ENCODE measurements around the gene USH1C.

Gene USH1C

GRCh38 chr11:17541330-17541885, 2.8 kb downstream of the USH1C start:
- DNase-seq (ENCODE audit: low read depth): no peak
- TF ChIP-seq CTCF (conservative IDR thresholded peaks at IDR 0.05; ENCODE audit: low read depth, low read length): no peak
- no peak overlapping the region for H3K4me3 ChIP-seq (ENCODE audit: low read depth, low read length)

GRCh38 chr11:17540807-17541206, 3.4 kb downstream of the USH1C start:
- H3K4me3 ChIP-seq (ENCODE audit: low read depth, low read length): no peak overlapping the region
- no peak for DNase-seq (ENCODE audit: low read depth)
- no peak for TF ChIP-seq CTCF (conservative IDR thresholded peaks at IDR 0.05; ENCODE audit: low read depth, low read length)

DNA sequence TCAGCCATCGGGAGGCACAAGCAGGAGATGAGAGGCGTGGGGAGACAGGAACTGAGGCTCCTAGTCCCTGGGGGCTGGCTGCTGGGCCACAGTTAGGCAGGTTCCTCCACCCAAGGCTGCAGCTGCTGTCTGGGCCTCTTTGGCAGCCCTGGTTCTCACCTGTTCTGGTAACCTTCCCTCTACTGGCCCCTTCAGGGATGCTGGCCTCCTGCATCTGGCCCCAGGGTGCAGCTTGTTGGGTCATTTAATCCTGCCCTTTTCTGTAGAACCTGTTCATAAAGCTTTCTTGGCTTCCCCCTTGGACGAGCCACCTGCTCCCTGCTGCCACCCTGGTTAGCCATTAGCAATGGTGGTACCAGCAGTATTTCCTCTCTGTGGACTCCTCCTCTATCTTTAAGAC, 5.5 kb downstream of the USH1C start:
- H3K4me3 ChIP-seq (ENCODE audit: low read depth, low read length): no peak overlapping the region
- no peak for DNase-seq (ENCODE audit: low read depth)
- no peak for TF ChIP-seq CTCF (conservative IDR thresholded peaks at IDR 0.05; ENCODE audit: low read depth, low read length)

- no peak for DNase-seq (ENCODE audit: low read depth)
- H3K4me3 ChIP-seq (ENCODE audit: low read depth, low read length): no peak overlapping the region
- no peak for TF ChIP-seq CTCF (conservative IDR thresholded peaks at IDR 0.05; ENCODE audit: low read depth, low read length)
Observed at GRCh38 chr11:17538054-17538453, 6.2 kb downstream of the USH1C start.

DNA sequence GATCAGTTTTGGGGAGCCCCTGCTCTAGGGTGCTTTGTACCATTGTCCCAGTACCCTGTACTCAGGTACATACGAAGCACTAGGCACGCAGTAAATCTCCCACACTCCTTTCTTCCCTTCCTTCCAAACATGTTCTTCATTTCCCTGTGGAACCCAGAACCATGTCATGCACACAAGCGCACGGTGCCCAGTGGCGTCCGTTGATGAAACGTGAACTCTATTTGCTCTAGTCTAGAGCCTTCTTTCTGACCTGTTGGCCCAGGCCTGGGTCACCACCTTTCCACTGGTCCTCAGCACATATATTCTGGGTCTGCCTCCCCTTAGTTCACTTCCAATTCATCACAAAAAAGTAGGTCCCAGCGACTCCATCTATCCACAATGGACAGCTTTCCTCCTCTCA, 7.0 kb downstream of the USH1C start:
- no peak for DNase-seq (ENCODE audit: low read depth)
- no peak overlapping the region for H3K4me3 ChIP-seq (ENCODE audit: low read depth, low read length)
- no peak for TF ChIP-seq CTCF (conservative IDR thresholded peaks at IDR 0.05; ENCODE audit: low read depth, low read length)

DNA sequence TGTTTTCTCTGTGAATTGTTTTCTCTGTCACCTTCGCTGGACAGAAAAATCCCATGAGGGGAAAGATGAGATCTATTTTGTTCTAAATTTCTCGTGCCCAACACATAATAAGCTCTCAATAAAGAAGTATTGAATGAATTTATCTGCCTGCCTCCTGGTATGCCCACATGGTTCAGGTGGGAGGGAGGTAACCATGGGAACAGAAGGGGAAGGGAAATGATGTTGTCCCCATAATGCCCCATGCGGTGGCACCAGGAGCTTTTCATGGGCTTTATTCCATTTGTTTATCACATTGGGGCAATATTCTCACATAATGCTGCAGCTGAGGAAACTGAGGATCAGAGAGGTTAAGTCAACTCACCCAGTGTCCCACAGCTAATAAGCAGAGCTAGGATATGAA, 8.7 kb downstream of the USH1C start:
- no peak for TF ChIP-seq CTCF (conservative IDR thresholded peaks at IDR 0.05; ENCODE audit: low read depth, low read length)
- no peak overlapping the region for H3K4me3 ChIP-seq (ENCODE audit: low read depth, low read length)
- DNase-seq (ENCODE audit: low read depth): no peak

DNA sequence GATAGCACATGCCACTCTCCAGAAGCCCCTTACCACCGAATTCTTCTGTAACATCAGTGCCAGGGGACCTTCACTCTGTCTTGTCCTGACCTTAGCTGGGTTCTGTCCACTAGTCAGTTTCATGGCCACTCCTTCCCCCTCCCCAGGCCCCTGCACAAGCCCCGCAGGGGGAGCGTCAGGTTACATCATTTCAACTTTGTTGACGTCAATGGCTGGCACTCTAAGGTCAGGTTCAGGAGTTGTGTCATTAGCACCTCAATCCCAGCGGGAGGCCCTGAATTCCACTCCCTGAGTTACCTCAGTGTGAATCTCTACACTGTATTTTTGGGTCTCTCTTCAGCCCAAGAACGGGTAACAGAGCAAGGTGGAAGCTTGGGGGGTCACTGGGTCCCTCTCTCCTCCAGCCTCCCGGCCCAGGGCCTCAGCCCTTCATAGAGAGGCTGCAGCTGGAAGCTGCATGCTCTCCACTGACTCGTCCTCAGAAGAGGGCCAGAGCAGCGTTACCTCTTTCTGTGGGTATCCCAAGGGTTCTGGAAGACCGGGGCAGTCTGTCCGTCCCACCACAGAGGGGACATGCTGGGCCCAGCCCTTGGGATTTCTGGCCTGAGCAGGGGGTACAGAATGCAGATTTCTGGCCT, 10.3 kb downstream of the USH1C start:
- peak; percentile 13 for DNase-seq (ENCODE audit: low read depth)
- no peak for TF ChIP-seq CTCF (conservative IDR thresholded peaks at IDR 0.05; ENCODE audit: low read depth, low read length)
- H3K4me3 ChIP-seq (ENCODE audit: low read depth, low read length): no peak overlapping the region
